Dermis blood vessel endothelial cell (primary cell): ENCODE results near the gene AHCYL2. TPM values are rescaled to one million over a fixed set of nuclear protein-coding genes. Genes with fewer than 3 reads are reported as not detected.
"Not testable (repeated sequence)": the region's sequence is repeated elsewhere in the genome, so short reads cannot be mapped to it uniquely, and the experiment has no call there.

Source experiments
- DNase-seq: peaks from one replicate; pipeline ENCODE4 v3.0.0; 2010
- total RNA-seq: library from RNA; depleted of rRNA; stranded (reverse); fragments of >200 nt; gene quantifications from 2 replicates; pipeline ENCODE4 v1.2.3, GENCODE V29; 2014

Gene AHCYL2
- total RNA-seq, 1 donor from 2014 or later: 20.9 TPM

- DNase-seq: no peak
Observed at GRCh38 chr7:129385598-129385997, 160.8 kb downstream of the AHCYL2 start.

GRCh38 chr7:129386506-129386905 is 161.7 kb downstream of the AHCYL2 start:
- DNase-seq: no peak

GRCh38 chr7:129387537-129387936 is 162.7 kb downstream of the AHCYL2 start:
- DNase-seq: no peak

GRCh38 chr7:129388333-129389098 is 163.7 kb downstream of the AHCYL2 start:
- DNase-seq: no peak

GRCh38 chr7:129389829-129390228 is 165.0 kb downstream of the AHCYL2 start:
- DNase-seq: no peak

GRCh38 chr7:129390314-129390713 is 165.5 kb downstream of the AHCYL2 start:
- DNase-seq: no peak

- no peak for DNase-seq
Observed at GRCh38 chr7:129391546-129392171, 166.8 kb downstream of the AHCYL2 start.

- DNase-seq: no peak
Observed at GRCh38 chr7:129393255-129393654, 168.4 kb downstream of the AHCYL2 start.

GRCh38 chr7:129394101-129394500 is 169.3 kb downstream of the AHCYL2 start:
- no peak for DNase-seq

GRCh38 chr7:129394982-129395914 is 170.4 kb downstream of the AHCYL2 start:
- DNase-seq: no peak

GRCh38 chr7:129401228-129401966 is 176.6 kb downstream of the AHCYL2 start:
- DNase-seq: peak; percentile 47

GRCh38 chr7:129401967-129402860 is 177.4 kb downstream of the AHCYL2 start:
- peak; percentile 9 for DNase-seq

- no peak for DNase-seq
Observed at GRCh38 chr7:129405527-129405926, 180.7 kb downstream of the AHCYL2 start.

GRCh38 chr7:129410238-129410637 is 185.4 kb downstream of the AHCYL2 start:
- DNase-seq: not testable (repeated sequence)

- DNase-seq: no peak
Observed at GRCh38 chr7:129412501-129412900, 187.7 kb downstream of the AHCYL2 start.

- no peak for DNase-seq
Observed at GRCh38 chr7:129417073-129417472, 192.2 kb downstream of the AHCYL2 start.

GRCh38 chr7:129421717-129422250 is 197.0 kb downstream of the AHCYL2 start:
- no peak for DNase-seq

- DNase-seq: no peak
Observed at GRCh38 chr7:129422727-129423126, 197.9 kb downstream of the AHCYL2 start.

- DNase-seq: peak; percentile 67
Observed at GRCh38 chr7:129423700-129424410, 199.0 kb downstream of the AHCYL2 start.

- no peak for DNase-seq
Observed at GRCh38 chr7:129426482-129426881, 201.7 kb downstream of the AHCYL2 start.
